Activated naive CD8-positive, alpha-beta T cell treated with anti-CD3 and anti-CD28 coated beads for 36 hours (primary cell): ENCODE results near the gene NFIB. TPM values are rescaled to one million over a fixed set of nuclear protein-coding genes. Genes with fewer than 3 reads are reported as not detected.

Source experiments
- DNase-seq: peaks from one replicate; pipeline ENCODE4 v3.0.0; 2021
- H3K27ac Mint-ChIP-seq: one replicate; pipeline ENCODE4 v1.8.0; 2022; ENCODE audit warnings: mild to moderate bottlenecking, moderate library complexity, mixed read lengths
- H3K27me3 Mint-ChIP-seq: one replicate; pipeline ENCODE4 v1.8.0; 2022; ENCODE audit warnings: mild to moderate bottlenecking, mixed read lengths
- H3K36me3 Mint-ChIP-seq: one replicate; pipeline ENCODE4 v1.8.0; 2021; ENCODE audit warnings: mild to moderate bottlenecking, mixed read lengths
- H3K4me1 Mint-ChIP-seq: one replicate; pipeline ENCODE4 v1.8.0; 2021; ENCODE audit warnings: mixed read lengths
- H3K4me3 Mint-ChIP-seq: one replicate; pipeline ENCODE4 v1.8.0; 2022; ENCODE audit warnings: mild to moderate bottlenecking, moderate library complexity, mixed read lengths
- H3K9me3 Mint-ChIP-seq: one replicate; pipeline ENCODE4 v1.8.0; 2022; ENCODE audit warnings: mixed read lengths
- total RNA-seq, 2 experiments: library from RNA; stranded (reverse); gene quantifications; one replicate each; pipeline ENCODE4 v1.2.3, GENCODE V29; 2021

Gene NFIB
- not detected for total RNA-seq

DNA sequence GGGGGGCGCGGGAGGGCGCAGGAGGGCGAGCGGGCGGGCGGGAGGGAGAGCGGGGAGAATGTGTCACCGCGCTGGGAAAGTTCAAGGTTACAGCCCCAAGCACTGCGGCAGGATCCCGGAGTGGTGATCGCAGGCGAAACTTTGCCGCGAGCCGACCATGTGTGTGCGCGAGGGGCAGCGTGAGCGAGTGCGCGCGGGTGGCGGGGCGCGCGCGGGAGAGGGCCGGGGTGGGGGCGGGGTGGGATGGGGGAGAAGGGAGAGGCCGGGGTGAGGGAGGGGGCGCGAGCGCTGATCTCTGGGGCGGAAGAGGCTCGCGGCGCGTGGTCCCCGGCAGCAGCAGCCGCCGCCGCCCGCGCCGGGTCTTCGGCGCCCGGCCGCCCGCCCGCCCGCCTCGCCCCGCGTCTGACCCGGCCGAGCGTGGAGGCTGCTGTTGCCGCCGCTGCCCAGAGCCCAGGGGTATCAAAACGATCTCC, at the start of gene NFIB:
TSS of gene NFIB (minus strand) at position 191 of the 473 bp plus-strand sequence. CDS start 630 bp downstream, outside the sequence.
- Mint-ChIP-seq H3K27me3 (peaks cover 82% of the 10 kb centered on the region), H3K36me3 (no peaks in the 10 kb centered on the region), H3K4me1 (peaks cover 19% of the 10 kb centered on the region), H3K9me3 (no peaks in the 10 kb centered on the region), H3K4me3 (peak within 1 kb of the TSS; percentile 76), H3K27ac (peak within 1 kb of the TSS; percentile 56)
- peak; percentile 13 for DNase-seq

DNA sequence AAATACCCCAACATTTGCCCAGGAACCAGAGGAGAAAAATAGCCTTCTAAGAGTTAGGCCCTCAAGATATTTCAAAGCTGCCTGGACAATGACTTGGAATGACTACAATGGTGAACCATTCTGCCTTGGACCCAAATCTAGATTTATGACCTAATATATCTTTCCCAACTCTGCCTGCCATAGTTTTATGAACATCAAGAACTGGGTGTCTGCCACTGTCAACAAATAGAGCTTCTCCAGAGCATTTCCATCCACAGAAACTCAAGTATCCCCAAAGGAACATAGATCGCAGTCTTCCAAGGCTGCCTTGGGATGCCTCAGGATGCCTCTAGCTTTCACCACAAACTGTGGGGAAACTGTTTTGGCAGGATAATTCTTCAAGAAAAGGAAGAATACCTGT, 48.2 kb upstream of the NFIB start:
- peaks cover under 1% of the 10 kb centered on the region for H3K9me3 Mint-ChIP-seq
- no peak overlapping the region for H3K4me3 Mint-ChIP-seq
- H3K27me3 Mint-ChIP-seq = peaks cover 14% of the 10 kb centered on the region
- H3K36me3 Mint-ChIP-seq = no peaks in the 10 kb centered on the region
- no peak for DNase-seq
- H3K4me1 Mint-ChIP-seq = no peaks in the 10 kb centered on the region
- H3K27ac Mint-ChIP-seq = no peak overlapping the region

DNA sequence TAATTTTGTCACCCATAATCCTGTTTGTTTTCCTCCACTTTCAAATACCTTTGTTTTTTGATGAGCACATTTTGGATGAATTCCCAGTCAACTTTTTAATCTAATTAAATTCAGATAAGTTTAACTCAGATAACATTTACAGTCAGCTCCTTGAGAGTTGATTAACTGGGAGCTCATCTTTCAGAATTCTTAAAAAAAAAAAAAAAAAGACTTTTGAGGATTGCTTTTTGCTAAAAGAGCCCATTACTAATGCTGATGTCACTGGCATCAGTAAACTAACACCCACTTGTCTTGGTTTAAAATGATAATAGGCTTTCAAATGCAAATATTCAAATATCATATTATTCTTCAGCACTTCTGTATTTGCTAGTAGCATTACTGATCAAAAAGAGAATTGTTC, 47.1 kb upstream of the NFIB start:
- no peak overlapping the region for H3K27ac Mint-ChIP-seq
- H3K9me3 Mint-ChIP-seq = no peaks in the 10 kb centered on the region
- no peak for DNase-seq
- no peak overlapping the region for H3K4me3 Mint-ChIP-seq
- no peaks in the 10 kb centered on the region for H3K4me1 Mint-ChIP-seq
- no peaks in the 10 kb centered on the region for H3K36me3 Mint-ChIP-seq
- H3K27me3 Mint-ChIP-seq = peaks cover 13% of the 10 kb centered on the region

DNA sequence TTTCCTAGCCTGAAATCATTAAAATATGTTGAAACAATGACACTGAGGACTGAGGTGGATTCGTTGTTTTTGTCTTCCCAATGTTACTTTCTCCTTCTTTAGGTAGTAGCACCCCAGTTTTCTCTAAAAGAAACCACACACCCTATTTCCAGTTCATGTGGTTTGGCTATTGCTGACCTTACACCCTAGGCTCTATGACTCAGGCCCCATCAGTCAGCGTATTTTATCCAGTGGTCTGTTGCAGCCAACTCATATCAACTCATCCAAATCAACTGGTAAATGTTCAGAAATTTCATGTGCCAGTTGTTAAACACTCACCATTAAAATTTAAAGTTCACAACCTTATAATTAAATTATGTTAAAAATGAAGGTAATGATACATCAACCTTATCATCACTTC, 44.6 kb upstream of the NFIB start:
- Mint-ChIP-seq H3K27ac (no peak overlapping the region), H3K36me3 (no peaks in the 10 kb centered on the region), H3K27me3 (peaks cover 24% of the 10 kb centered on the region), H3K9me3 (no peaks in the 10 kb centered on the region), H3K4me3 (no peak overlapping the region), H3K4me1 (peaks cover 1% of the 10 kb centered on the region)
- DNase-seq = no peak

DNA sequence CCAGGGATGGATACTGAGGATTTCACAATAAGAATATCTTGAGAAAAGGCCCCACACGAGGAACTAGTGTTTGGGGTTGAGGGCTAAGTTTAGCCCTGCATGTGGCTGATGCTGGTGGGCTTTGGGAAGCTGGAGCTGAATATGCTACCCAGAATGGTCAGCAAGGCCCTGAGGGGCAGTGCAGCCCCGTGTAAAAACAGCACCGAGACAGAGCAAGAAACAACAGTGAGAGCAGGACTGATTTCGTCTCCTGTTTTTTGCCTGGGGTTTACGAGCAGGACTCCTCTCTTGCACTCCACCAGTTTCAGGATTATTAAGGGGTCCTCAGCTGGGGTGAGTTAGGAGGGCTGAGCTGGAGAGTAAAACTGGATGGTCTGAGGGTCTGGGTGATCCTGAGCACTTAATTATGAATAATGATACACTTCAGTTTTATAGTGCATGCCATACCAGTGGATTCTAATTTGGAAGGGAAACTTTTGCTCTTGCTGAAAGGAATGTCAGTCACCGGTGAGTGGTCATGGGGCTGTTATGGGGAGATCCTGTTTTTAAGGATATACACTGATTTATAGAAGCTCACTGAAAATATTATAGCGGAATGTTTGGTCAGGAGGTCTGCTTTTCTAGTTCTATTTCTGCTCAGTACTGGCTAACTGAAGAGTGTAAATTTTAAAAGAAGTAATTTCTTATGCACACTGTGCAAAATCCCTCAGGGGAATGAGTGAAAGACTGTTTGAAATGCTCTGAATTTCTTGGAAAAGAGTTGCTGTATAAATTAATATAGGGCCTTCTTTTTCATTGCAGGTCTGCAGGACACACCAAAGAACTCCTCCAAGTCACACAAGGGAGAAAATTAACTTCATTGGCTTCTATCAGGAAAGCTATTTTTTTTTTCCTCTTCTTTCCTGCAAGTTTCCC, 42.7 kb upstream of the NFIB start:
- DNase-seq = no peak
- H3K4me1 Mint-ChIP-seq = peaks cover 2% of the 10 kb centered on the region
- H3K27me3 Mint-ChIP-seq = peaks cover 35% of the 10 kb centered on the region
- H3K27ac Mint-ChIP-seq = no peak overlapping the region
- no peaks in the 10 kb centered on the region for H3K36me3 Mint-ChIP-seq
- no peaks in the 10 kb centered on the region for H3K9me3 Mint-ChIP-seq
- H3K4me3 Mint-ChIP-seq = no peak overlapping the region

DNA sequence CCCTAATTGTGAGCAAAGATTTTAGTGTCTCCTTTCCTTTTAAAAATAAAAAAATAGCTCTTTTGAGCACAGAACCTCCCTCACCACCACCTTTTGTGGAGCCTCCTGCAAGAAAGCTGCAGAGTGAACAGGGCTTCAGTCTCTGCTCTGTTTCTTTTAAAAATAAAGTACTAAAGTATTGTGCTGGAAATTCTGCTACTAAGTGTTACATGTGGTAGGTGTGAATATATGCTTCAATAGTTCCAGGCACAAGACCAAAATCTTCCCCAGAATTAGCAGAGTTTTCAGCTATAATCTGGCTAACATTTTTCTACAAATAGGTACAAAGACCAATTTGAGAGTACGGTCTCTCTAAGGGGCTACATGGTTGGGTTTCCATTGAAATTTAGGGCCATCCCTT, 40.3 kb upstream of the NFIB start:
- Mint-ChIP-seq H3K27ac (no peak overlapping the region), H3K9me3 (no peaks in the 10 kb centered on the region), H3K27me3 (peaks cover 35% of the 10 kb centered on the region), H3K4me3 (no peak overlapping the region), H3K36me3 (no peaks in the 10 kb centered on the region), H3K4me1 (peaks cover 5% of the 10 kb centered on the region)
- DNase-seq = no peak

DNA sequence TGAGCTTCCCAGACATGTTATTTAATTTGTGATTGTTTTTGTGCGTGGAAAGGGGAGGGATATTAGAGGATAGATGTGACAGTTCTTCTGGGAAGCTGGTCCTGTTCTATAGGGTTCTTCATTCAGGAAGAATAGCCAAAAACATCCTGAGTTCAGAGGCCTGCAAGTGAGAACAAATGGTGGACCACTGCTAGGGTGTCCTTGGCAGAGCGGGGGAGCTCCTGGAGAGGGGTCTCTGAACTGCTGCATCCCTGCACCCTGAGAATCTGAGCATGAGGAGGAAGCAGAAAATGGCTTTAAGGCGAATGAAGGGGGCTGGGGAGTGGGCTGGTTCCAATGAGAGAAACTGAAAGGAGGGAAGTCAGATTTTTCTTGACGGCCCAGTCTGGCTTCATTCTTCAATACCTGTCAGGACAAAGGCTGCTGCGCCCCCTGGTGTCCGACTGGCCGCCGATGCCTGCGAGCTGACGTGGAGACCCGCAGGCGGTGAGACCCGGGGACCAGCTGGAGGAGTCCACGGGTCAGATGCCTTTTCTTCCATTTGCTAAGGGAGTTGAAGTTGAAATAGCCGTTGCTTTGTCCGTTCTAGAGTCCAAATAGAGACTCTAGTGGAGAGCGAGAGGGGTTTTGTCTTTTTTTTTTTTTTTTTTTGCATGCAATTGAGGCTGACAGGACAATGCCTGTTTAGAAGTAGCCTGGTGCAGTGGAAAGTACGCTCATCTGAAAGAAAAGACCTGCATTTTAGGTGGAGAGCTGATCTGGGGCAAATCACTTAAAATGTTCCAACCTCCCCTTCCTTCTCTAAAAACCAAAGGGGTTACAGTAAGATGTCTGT, 39.5 kb upstream of the NFIB start:
- Mint-ChIP-seq H3K27me3 (peaks cover 35% of the 10 kb centered on the region), H3K4me3 (no peak overlapping the region), H3K9me3 (no peaks in the 10 kb centered on the region), H3K4me1 (peaks cover 11% of the 10 kb centered on the region), H3K27ac (no peak overlapping the region), H3K36me3 (no peaks in the 10 kb centered on the region)
- peak; percentile 74 for DNase-seq

DNA sequence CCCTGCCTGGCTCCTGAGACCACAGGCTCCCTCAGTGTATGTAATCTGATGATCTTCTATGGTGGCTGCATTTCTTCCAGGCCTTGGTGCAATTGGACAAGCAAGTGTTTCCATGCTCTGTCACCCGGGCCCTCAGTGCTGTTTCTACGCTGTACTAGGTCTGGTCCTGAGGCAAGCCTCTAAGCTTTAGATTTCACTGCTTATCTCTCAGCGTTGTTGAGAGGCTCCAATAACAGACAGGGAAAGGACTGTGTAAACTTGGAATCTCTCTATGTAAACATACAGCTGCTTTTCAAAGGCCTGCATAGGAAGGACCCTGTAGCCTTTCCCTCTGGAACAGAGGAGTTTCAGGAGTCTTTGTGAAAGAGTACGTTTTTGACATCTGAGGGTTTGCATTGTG, 38.6 kb upstream of the NFIB start:
- peaks cover 35% of the 10 kb centered on the region for H3K27me3 Mint-ChIP-seq
- H3K9me3 Mint-ChIP-seq = no peaks in the 10 kb centered on the region
- peaks cover 15% of the 10 kb centered on the region for H3K4me1 Mint-ChIP-seq
- no peaks in the 10 kb centered on the region for H3K36me3 Mint-ChIP-seq
- H3K4me3 Mint-ChIP-seq = no peak overlapping the region
- DNase-seq = no peak
- H3K27ac Mint-ChIP-seq = no peak overlapping the region

DNA sequence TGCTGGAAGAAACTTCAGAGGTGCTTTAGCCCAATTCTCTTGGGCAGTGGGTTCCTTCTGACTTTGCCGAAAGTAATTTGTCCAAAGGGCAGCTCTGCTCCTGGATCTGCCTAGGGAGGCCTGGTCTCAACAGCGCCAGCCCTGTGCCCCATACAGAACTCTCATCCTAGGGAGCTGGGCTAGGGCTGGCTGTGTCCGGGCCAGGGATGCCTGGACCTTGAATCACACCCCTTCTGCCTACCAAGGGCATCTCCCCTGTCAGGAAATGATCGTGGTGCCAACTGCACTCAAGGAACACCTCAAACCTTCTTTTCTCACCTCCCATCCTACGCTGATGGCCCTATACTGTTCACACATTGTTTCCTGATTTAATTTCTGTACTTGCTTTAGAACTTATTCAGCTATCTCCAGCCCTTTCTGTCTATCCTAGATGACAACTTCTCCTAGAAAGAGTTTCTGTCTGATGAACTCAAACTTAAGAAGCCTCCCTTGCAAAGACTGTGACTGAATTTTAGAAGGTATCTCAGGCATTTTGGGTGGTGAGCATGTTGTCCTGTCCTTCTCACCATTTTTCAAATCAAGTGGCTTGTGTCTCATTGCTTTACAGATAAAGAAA, 37.4 kb upstream of the NFIB start:
- Mint-ChIP-seq H3K4me3 (no peak overlapping the region), H3K27me3 (peaks cover 35% of the 10 kb centered on the region), H3K27ac (no peak overlapping the region), H3K9me3 (no peaks in the 10 kb centered on the region), H3K4me1 (peaks cover 17% of the 10 kb centered on the region), H3K36me3 (no peaks in the 10 kb centered on the region)
- DNase-seq = no peak

DNA sequence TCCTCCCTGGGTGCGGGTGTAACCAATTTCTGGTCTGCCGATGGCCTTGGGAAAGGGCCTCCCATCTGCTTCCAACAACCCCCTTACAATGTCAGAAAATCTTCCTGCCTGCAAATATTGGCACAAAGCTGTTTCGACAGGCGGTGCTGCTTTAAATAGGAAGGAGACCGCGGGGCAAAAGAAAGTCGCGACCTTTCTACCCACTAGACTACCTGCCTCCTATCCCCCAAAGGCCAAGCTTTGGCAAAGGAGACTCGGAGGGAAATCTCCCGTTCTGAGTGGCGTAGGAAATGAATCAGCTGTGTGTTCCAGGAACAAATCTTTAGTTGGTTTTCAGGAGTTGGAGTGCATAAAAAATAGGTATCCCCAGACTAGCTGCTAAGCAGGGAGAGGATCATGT, 36.8 kb upstream of the NFIB start:
- DNase-seq = no peak
- Mint-ChIP-seq H3K4me3 (no peak overlapping the region), H3K36me3 (no peaks in the 10 kb centered on the region)

DNA sequence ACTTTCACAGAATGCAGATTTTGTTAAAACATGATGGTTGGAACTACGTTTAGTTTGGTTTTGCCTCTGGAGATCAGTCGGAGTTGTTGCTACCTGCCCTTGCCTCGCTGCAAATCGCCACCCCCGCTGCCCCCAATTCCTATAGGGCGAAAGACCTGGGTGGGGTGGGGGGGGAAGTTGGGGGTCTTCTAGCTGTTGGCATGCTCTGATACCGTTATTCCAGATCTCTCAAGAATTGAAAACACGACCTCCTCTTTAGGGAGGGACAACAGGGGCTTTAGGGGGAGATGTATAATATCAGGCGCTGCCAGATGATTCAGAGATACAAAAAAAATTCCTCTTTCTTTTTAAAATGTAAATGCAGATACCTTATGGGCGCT, 36.4 kb upstream of the NFIB start:
- DNase-seq = no peak
- Mint-ChIP-seq H3K4me3 (no peak overlapping the region), H3K36me3 (no peaks in the 10 kb centered on the region), H3K27ac (no peak overlapping the region), H3K4me1 (peaks cover 21% of the 10 kb centered on the region), H3K9me3 (no peaks in the 10 kb centered on the region), H3K27me3 (peaks cover 30% of the 10 kb centered on the region)

More for the DNA sequence above, 36.8 kb upstream of the NFIB start:
- Mint-ChIP-seq H3K9me3 (no peaks in the 10 kb centered on the region), H3K27me3 (peaks cover 30% of the 10 kb centered on the region), H3K27ac (no peak overlapping the region), H3K4me1 (peaks cover 18% of the 10 kb centered on the region)

DNA sequence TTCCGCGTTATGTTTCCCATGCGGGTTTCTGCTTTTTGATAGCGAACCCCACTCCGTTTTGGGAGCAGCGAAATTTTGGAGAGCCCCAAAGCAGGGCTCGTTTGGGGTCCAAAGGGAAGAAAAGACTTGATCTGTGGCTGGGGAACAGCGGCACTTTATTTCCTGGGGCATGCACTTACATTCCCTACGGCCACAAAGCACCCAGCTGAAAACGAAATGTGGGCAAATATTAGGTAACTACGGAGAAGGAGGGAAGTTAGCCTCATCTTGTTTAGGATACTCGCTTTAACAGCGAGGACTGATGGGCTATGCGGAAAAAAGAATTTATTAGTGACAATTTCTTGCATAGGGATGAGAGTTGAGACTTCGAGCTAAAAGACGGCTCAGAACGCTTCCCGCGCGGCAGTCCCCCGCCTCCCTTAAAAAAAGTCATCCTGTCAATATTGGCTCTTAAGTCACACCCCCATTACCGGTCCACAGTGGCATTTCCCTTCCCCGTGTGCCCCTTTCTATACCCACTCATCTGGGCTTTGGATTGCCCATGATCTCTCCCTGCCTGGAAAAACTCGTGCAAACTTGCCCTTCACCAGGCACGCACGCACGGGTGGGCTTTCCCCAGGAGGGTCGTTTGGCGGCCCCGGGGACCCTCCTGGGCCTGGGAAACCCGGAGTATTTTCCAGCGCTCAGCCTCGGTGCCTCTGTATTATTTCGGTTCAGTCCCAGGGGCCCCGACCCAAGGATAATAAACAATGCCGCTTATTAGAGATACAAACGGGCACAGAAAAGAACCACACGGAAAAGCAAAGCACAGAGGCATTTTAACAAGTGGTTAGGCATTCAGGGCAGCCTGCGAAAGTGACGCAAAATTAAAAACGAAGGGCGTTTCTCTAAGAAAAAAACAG, 35.8 kb upstream of the NFIB start:
- Mint-ChIP-seq H3K4me1 (peaks cover 21% of the 10 kb centered on the region), H3K27me3 (peaks cover 26% of the 10 kb centered on the region), H3K27ac (no peak overlapping the region), H3K36me3 (no peaks in the 10 kb centered on the region), H3K4me3 (no peak overlapping the region), H3K9me3 (no peaks in the 10 kb centered on the region)
- no peak for DNase-seq

DNA sequence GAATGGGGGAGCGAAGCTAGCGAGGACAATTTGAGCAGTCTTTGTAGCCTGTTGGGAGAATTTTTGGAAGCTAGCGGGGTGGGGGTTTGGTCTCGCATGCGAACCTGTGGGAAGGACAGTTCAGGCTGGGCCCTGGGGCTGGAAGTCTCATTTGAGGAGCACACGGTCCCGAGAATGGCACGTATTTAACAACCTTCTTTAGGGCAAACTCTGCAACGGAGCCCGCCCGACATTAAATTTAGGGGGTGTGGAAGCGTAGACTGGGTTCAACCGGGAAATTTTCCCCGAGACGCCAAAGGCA, 35.2 kb upstream of the NFIB start:
- H3K36me3 Mint-ChIP-seq = no peaks in the 10 kb centered on the region
- H3K9me3 Mint-ChIP-seq = no peaks in the 10 kb centered on the region
- H3K27ac Mint-ChIP-seq = no peak overlapping the region
- no peak for DNase-seq
- no peak overlapping the region for H3K4me3 Mint-ChIP-seq
- H3K27me3 Mint-ChIP-seq = peaks cover 20% of the 10 kb centered on the region
- peaks cover 21% of the 10 kb centered on the region for H3K4me1 Mint-ChIP-seq

DNA sequence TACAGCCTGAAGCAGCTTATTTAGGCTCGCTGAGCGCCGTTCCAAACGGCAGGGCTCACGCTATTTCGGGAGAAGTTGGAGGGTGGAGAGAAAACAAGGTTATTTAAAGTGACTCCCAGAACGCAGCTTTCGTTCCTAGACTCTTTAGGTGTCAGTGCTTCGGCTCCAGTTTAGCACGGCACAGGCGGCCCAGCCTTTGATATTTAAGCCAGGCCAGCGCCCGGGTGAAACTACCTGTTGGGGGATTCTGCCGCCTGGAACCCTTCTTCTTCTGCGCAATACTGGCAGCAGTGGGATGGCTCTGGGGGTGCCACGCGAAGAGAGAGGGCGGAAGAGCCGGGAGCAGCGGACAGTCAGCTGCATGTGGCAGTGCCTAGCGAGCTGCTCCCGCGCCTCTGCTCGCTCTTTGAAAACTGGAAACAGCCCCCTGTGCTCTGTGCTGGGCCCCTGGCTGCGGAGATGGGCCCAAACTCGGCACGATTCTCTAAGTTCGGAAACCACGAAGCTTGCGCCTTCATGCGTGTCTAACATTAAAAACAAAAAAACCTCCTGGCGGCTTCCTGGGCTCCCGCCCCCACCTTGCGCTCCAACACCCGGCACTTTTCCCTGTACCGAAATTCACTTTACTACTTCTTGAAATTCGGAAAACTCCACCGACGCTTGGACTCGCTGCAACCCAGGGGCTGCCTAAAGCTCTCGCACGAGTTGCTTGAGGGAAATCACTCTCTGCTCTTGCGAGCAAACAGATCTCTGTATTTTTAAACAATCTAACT, 34.6 kb upstream of the NFIB start:
- DNase-seq = no peak
- no peaks in the 10 kb centered on the region for H3K36me3 Mint-ChIP-seq
- peaks cover 20% of the 10 kb centered on the region for H3K4me1 Mint-ChIP-seq
- peaks cover 15% of the 10 kb centered on the region for H3K27me3 Mint-ChIP-seq
- no peaks in the 10 kb centered on the region for H3K9me3 Mint-ChIP-seq
- H3K27ac Mint-ChIP-seq = no peak overlapping the region
- H3K4me3 Mint-ChIP-seq = no peak overlapping the region
